Ishikawa (cell line): ENCODE measurements around the gene MACF1.
A peak's percentile ranks its signal among the peaks of the same experiment; 100 is the strongest.

Source experiments
- CEBPB ChIP-seq: IDR thresholded peaks from 2 replicates; pipeline ENCODE4 v1.6.1; 2012
- RAD21 ChIP-seq: IDR thresholded peaks from 2 replicates; pipeline ENCODE4 v1.6.1; 2012; ENCODE audit warnings: low read depth
- TAF1 ChIP-seq: IDR thresholded peaks from 2 replicates; pipeline ENCODE4 v1.6.1; 2012; ENCODE audit warnings: low read depth, mild to moderate bottlenecking
- TEAD4 ChIP-seq: IDR thresholded peaks from 2 replicates; pipeline ENCODE4 v1.6.1; 2012
- YY1 ChIP-seq: IDR thresholded peaks from 2 replicates; pipeline ENCODE4 v1.6.1; 2012; ENCODE audit warnings: low read depth
- TF ChIP-seq, protein P1 (sequence below): IDR thresholded peaks from 2 replicates; pipeline ENCODE4 v1.6.1; 2012
- TF ChIP-seq, protein P2 (sequence below): IDR thresholded peaks from 2 replicates; pipeline ENCODE4 v1.6.1; 2012; ENCODE audit warnings: low read depth, mild to moderate bottlenecking

DNA sequence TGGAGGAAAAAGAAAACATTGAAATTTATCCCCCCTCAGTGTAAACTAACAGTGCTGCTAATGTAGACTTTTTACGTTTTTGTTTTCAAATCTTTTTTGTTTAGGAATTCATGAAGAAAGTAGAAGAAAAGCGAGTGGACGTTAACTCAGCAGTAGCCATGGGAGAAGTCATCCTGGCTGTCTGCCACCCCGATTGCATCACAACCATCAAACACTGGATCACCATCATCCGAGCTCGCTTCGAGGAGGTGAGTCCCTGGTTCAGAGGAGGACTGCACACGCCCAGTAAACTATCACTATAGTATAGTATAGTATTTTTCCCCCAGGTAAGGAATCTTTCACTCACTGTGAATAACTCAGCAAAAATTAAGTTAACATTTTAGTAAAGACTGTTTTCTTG, 249.1 kb downstream of the MACF1 start:
- no peak for TF ChIP-seq TAF1
- TF ChIP-seq, protein P1, sequence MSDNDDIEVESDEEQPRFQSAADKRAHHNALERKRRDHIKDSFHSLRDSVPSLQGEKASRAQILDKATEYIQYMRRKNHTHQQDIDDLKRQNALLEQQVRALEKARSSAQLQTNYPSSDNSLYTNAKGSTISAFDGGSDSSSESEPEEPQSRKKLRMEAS: no peak
- TF ChIP-seq TEAD4: no peak
- peak; percentile 38; the same call in 1 of the 2 replicates for TF ChIP-seq CEBPB
- no peak for TF ChIP-seq YY1
- no peak for TF ChIP-seq RAD21
- TF ChIP-seq, protein P2, sequence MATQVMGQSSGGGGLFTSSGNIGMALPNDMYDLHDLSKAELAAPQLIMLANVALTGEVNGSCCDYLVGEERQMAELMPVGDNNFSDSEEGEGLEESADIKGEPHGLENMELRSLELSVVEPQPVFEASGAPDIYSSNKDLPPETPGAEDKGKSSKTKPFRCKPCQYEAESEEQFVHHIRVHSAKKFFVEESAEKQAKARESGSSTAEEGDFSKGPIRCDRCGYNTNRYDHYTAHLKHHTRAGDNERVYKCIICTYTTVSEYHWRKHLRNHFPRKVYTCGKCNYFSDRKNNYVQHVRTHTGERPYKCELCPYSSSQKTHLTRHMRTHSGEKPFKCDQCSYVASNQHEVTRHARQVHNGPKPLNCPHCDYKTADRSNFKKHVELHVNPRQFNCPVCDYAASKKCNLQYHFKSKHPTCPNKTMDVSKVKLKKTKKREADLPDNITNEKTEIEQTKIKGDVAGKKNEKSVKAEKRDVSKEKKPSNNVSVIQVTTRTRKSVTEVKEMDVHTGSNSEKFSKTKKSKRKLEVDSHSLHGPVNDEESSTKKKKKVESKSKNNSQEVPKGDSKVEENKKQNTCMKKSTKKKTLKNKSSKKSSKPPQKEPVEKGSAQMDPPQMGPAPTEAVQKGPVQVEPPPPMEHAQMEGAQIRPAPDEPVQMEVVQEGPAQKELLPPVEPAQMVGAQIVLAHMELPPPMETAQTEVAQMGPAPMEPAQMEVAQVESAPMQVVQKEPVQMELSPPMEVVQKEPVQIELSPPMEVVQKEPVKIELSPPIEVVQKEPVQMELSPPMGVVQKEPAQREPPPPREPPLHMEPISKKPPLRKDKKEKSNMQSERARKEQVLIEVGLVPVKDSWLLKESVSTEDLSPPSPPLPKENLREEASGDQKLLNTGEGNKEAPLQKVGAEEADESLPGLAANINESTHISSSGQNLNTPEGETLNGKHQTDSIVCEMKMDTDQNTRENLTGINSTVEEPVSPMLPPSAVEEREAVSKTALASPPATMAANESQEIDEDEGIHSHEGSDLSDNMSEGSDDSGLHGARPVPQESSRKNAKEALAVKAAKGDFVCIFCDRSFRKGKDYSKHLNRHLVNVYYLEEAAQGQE: no peak
